Mucosa of rectum (tissue), 2 donors: ENCODE results near the gene MPZL1.

Experiments
- H3K27ac ChIP-seq, 2 donors: one replicate each; pipeline ENCODE4 v1.7.0; 2013; ENCODE audit warnings: inconsistent platforms in 2 of 2, low read depth in 2 of 2, low read length in 2 of 2
- H3K27me3 ChIP-seq, 2 donors: one replicate each; pipeline ENCODE4 v1.7.0; 2013; ENCODE audit warnings: low read length in 2 of 2; ENCODE audit not compliant: control insufficient read depth in 2 of 2, insufficient read depth in 2 of 2
- H3K36me3 ChIP-seq, 2 donors: one replicate each; pipeline ENCODE4 v1.7.0; 2013; ENCODE audit warnings: low read length in 2 of 2; ENCODE audit not compliant: control insufficient read depth in 2 of 2, insufficient read depth in 2 of 2
- H3K4me1 ChIP-seq, 2 donors: one replicate each; pipeline ENCODE4 v1.7.0; 2013; ENCODE audit warnings: low read length in 2 of 2, mild to moderate bottlenecking in 1 of 2; ENCODE audit not compliant: control insufficient read depth in 2 of 2, insufficient read depth in 2 of 2
- H3K4me3 ChIP-seq, 2 donors: one replicate each; pipeline ENCODE4 v1.7.0; 2013; ENCODE audit warnings: low read length in 2 of 2
- H3K9ac ChIP-seq, 2 donors: one replicate each; pipeline ENCODE4 v1.7.0; 2013; ENCODE audit warnings: low read length in 2 of 2, low read depth in 1 of 2, mild to moderate bottlenecking in 1 of 2
- H3K9me3 ChIP-seq, 2 donors: one replicate each; pipeline ENCODE4 v1.7.0; 2013; ENCODE audit warnings: low read length in 2 of 2; ENCODE audit not compliant: control insufficient read depth in 2 of 2
- donor health status: healthy.
- donor health status: Normal muscosa, but diverticular disease.

The MPZL1 gene

DNA sequence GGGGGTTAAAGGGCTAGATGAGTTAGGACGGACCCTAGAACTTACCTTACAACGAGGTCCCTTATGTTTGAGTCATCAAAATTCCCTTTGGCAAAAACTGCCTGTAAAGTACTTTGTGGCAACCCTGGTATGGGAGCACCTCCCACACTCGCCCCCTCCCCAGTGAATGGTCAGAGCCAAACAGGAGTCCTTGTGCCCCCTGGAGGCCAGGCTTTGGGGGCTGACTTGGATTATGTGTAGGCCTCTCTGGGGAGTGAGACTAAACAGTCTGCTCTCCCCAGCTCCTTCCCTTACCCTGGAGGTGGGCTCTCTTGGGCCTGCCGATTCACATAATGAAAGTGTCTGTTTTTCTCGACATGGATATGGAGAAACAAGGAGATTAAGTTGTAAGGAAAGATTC is 110.9 kb downstream of the MPZL1 start:
- H3K4me1 ChIP-seq: no peaks in the 10 kb centered on the region
- no peak overlapping the region for H3K9ac ChIP-seq
- H3K36me3 ChIP-seq: no peaks in the 10 kb centered on the region
- no peak overlapping the region for H3K4me3 ChIP-seq
- H3K9me3 ChIP-seq: no peaks in the 10 kb centered on the region
- H3K27me3 ChIP-seq: no peaks in the 10 kb centered on the region
- H3K27ac ChIP-seq: no peak overlapping the region

DNA sequence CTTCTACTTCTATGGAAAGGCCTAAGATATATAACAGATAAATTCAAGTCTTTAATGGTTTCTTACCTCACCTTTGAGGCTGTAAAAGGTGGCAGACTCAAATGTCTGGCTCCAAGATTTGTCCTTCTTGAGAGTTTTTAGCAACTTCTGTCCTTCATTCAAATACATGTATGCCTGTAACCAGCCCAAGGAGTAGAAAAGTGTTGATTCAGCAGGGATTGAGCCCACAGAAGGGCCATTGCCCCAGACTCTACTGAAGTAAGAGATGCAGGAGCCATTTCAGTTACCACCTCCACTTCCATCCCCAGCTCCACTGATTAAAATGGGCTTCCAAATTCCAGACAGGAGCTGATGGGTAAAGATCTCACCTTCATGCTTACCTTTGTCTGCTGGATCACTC is 112.1 kb downstream of the MPZL1 start:
- no peaks in the 10 kb centered on the region for H3K27me3 ChIP-seq
- H3K4me3 ChIP-seq: no peak overlapping the region
- H3K9ac ChIP-seq: no peak overlapping the region
- no peaks in the 10 kb centered on the region for H3K4me1 ChIP-seq
- no peaks in the 10 kb centered on the region for H3K9me3 ChIP-seq
- H3K36me3 ChIP-seq: no peaks in the 10 kb centered on the region
- H3K27ac ChIP-seq: no peak overlapping the region

DNA sequence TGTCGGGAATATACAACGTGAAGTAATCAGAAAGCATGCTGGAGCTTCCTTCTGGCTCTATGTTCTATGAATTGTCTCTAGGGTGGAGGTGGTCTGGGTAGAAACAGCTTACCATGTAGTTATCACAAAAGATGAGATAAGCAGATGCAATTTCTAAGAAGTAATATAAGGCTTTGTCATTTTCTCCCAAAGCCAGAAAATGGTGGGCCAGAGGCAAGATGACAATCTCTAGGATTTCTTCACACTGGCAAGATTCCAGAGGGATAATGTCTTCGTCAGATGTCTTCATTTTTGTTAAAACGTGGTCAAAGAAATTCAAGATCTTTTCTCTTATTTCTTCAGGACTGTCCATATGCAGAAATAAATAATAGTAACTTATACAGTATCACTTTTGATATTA is 114.4 kb downstream of the MPZL1 start:
- Histone ChIP-seq H3K36me3 (no peaks in the 10 kb centered on the region), H3K27ac (no peak overlapping the region), H3K9ac (no peak overlapping the region), H3K4me1 (no peaks in the 10 kb centered on the region), H3K27me3 (no peaks in the 10 kb centered on the region), H3K4me3 (no peak overlapping the region), H3K9me3 (no peaks in the 10 kb centered on the region)

DNA sequence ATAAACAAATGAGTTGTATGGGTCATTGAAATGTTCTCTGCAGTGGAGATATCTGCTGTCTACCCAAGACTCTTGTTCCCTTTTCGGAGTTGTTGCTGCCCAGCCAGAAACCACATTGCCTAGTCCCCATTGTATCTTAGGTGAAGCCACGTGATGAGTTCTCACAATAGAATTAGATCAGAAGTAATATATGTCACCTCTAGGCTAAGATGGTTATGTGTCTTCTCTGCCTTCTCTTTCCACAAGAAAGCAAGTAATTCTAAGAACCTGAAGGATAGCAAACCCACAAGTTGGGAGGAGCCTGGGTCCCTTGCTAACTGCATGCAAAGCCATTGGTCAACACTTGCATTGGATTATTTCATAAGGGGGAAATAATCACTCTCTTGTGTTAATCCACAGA is 115.5 kb downstream of the MPZL1 start:
- Histone ChIP-seq H3K9ac (no peak overlapping the region), H3K9me3 (no peaks in the 10 kb centered on the region), H3K4me3 (no peak overlapping the region), H3K27ac (no peak overlapping the region), H3K4me1 (no peaks in the 10 kb centered on the region), H3K36me3 (no peaks in the 10 kb centered on the region), H3K27me3 (no peaks in the 10 kb centered on the region)

DNA sequence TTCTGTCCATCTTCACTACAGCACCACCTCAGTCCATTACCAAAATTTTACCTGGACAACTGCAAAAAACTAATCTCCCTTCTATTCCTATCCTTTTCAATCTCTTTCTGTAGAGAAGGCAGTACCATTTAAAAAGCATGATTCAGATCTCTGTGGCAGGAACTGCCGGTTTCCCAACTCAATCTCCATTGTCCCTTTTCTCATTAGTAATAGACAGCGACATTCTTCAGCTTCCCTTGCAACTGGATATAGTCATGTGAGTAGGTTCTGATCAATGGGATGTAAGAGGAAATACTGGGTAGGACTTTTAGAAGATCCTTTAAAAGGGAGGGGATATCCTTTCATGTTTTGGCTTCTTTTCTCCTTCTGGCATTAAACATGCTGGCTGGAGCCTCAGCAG is 117.2 kb downstream of the MPZL1 start:
- no peaks in the 10 kb centered on the region for H3K4me1 ChIP-seq
- no peak overlapping the region for H3K27ac ChIP-seq
- no peak overlapping the region for H3K9ac ChIP-seq
- H3K4me3 ChIP-seq: no peak overlapping the region
- no peaks in the 10 kb centered on the region for H3K27me3 ChIP-seq
- no peaks in the 10 kb centered on the region for H3K9me3 ChIP-seq
- no peaks in the 10 kb centered on the region for H3K36me3 ChIP-seq
